PC-9 (cell line): ENCODE results near the gene CPA2.

ENCODE experiments used
- CTCF ChIP-seq: fragments of 200-600 bp; sonication (generic); conservative IDR thresholded peaks from 2 replicates; pipeline ENCODE4 v1.6.1; 2017; ENCODE audit warnings: mixed run types, antibody characterized with exemption, mild to moderate bottlenecking, moderate library complexity
- EZH2 ChIP-seq: fragments of 200-600 bp; sonication (generic); IDR thresholded peaks from 2 replicates; pipeline ENCODE4 v1.8.0; 2017; ENCODE audit warnings: antibody characterized with exemption, low read depth

GRCh38 chr7:130334274-130334673 lies 67.6 kb downstream of the CPA2 start:
- TF ChIP-seq CTCF (no peak), EZH2 (no peak)
